HL-60 (cell line): Measurements from ENCODE around the gene LRRC58.

ENCODE experiments used
- CTCF ChIP-seq: IDR thresholded peaks from one replicate; pipeline ENCODE4 v1.5.1; 2011; ENCODE audit warnings: low read length, control low read depth, inconsistent platforms; ENCODE audit not compliant: insufficient read depth
- GABPA ChIP-seq: IDR thresholded peaks from 2 replicates; pipeline ENCODE4 v1.6.1; 2012; ENCODE audit warnings: low read depth
- POLR2AphosphoS5 ChIP-seq: IDR thresholded peaks from 2 replicates; pipeline ENCODE4 v1.6.1; 2012; ENCODE audit warnings: low read depth
- REST ChIP-seq: IDR thresholded peaks from 2 replicates; pipeline ENCODE4 v1.6.1; 2012; ENCODE audit warnings: low read depth; ENCODE audit not compliant: insufficient replicate concordance
- SPI1 ChIP-seq: IDR thresholded peaks from 2 replicates; pipeline ENCODE4 v1.6.1; 2012; ENCODE audit warnings: low read depth, mild to moderate bottlenecking, borderline replicate concordance

GRCh38 chr3:120302361-120302760 lies 46.8 kb downstream of the LRRC58 start:
- TF ChIP-seq CTCF: no peak
- TF ChIP-seq SPI1: no peak
- TF ChIP-seq POLR2AphosphoS5: no peak
- TF ChIP-seq REST: no peak
- no peak for TF ChIP-seq GABPA
